GM13977 (cell line): ENCODE measurements around the gene SERPINA3.
"Not testable (repeated sequence)": the region's sequence is repeated elsewhere in the genome, so short reads cannot be mapped to it uniquely, and the experiment has no call there.

Experiments
- DNase-seq: peaks from one replicate; pipeline ENCODE4 v3.0.0; 2012; ENCODE audit warnings: low spot score
- in situ Hi-C: fragments of 300-500 bp; cut with MboI; formaldehyde crosslinking; loops from one replicate; pipeline ENCODE4 v1.12.0; 2022; ENCODE audit warnings: low sequenced_read_pairs, low pct_unique_long_range_greater_than_20kb, mixed read lengths, inconsistent platforms; ENCODE audit not compliant: unreplicated experiment
- TF ChIP-seq, protein P1 (sequence below): IDR thresholded peaks from 2 replicates; pipeline ENCODE4 v1.5.1; 2012; ENCODE audit warnings: mild to moderate bottlenecking, control low read depth; ENCODE audit not compliant: insufficient read depth; ENCODE audit errors: extremely low read depth, missing control alignments

SERPINA3 gene

DNA sequence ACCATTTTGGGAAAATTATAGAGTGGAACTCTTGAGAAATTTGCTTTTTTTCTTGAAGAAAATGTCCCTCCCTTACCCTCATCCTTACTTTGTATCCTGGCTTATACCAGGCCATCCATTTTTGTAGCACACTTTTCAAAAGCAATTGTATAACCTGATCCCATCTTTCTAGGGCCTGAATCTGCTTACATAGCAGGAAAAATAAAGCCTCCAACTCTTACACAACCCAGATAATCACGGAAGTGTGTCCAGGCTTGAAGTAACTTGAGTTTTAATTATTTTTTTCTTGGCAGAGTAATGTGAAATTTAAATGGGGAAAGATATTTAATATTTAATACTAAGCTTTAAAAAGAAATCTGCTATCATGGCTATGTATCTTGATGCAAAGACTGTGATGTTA lies 23.0 kb downstream of the SERPINA3 start:
- DNase-seq: no peak
- TF ChIP-seq, protein P1, sequence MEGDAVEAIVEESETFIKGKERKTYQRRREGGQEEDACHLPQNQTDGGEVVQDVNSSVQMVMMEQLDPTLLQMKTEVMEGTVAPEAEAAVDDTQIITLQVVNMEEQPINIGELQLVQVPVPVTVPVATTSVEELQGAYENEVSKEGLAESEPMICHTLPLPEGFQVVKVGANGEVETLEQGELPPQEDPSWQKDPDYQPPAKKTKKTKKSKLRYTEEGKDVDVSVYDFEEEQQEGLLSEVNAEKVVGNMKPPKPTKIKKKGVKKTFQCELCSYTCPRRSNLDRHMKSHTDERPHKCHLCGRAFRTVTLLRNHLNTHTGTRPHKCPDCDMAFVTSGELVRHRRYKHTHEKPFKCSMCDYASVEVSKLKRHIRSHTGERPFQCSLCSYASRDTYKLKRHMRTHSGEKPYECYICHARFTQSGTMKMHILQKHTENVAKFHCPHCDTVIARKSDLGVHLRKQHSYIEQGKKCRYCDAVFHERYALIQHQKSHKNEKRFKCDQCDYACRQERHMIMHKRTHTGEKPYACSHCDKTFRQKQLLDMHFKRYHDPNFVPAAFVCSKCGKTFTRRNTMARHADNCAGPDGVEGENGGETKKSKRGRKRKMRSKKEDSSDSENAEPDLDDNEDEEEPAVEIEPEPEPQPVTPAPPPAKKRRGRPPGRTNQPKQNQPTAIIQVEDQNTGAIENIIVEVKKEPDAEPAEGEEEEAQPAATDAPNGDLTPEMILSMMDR: no peak
- in situ Hi-C loops: no loop called here

DNA sequence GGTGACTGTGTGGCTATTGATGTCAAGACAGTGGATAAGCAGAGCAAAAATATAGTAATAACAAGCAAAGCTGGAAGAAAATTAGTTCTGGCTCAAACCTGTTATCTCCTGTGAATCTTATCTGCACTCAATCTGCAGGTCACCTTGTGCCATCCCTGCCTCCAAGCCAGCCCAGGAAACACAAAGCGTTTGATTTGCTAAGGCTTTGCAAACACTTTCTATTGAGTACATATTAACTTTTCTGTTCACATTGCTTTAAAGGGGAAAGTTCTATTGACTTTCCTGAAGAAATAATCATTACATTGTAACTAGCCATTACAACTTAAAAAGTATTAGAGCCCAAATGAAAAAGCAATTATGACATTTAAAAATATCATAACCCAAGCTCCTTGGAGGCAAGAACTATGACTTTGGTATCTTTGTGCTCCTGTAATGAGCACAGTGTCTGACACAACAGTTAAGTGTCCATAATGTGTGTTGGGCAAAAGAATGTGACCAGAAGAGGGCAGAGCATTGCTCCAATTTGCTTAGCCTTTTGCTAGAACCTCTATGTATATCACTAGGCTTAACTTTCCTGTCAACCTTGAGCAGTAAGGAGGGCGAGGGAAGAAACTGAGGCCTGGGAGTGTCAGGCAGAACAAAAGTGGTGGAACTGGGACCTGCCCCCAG lies 24.7 kb downstream of the SERPINA3 start:
- DNase-seq: no peak
- in situ Hi-C loops: no loop called here
- TF ChIP-seq, protein P1: peak; percentile 16

GRCh38 chr14:94637814-94638213 lies 25.6 kb downstream of the SERPINA3 start:
- DNase-seq, in situ Hi-C loops: not testable (repeated sequence)

GRCh38 chr14:94638339-94638738 lies 26.1 kb downstream of the SERPINA3 start:
- in situ Hi-C loops: no loop called here
- DNase-seq: no peak
- TF ChIP-seq, protein P1: no peak

- DNase-seq: no peak
- TF ChIP-seq, protein P1: no peak
- in situ Hi-C loops: no loop called here
These were observed 27.0 kb downstream of the SERPINA3 start for GRCh38 chr14:94638961-94639817.

GRCh38 chr14:94640721-94641631 lies 28.8 kb downstream of the SERPINA3 start:
- in situ Hi-C loops: no loop called here
- TF ChIP-seq, protein P1: no peak

GRCh38 chr14:94641632-94641955 lies 29.4 kb downstream of the SERPINA3 start:
- TF ChIP-seq, protein P1: no peak
- in situ Hi-C loops: no loop called here

More at GRCh38 chr14:94640721-94641631, 28.8 kb downstream of the SERPINA3 start:
- DNase-seq: no peak

More at GRCh38 chr14:94641632-94641955, 29.4 kb downstream of the SERPINA3 start:
- no peak for DNase-seq
